ENCODE measurements around the gene DEPDC5. TPM values are rescaled to one million over a fixed set of nuclear protein-coding genes. Genes with fewer than 3 reads are reported as not detected.

The DEPDC5 gene
- total and polyA plus RNA-seq, 4 experiments from 2014 or later: 3.9 to 54.4 (median 32.0) TPM

GRCh38 chr22:31747441-31747840 is 6.4 kb upstream of the DEPDC5 start:
- H3K4me3 Mint-ChIP-seq: peak overlapping the region in 3 of 8 donors; percentile 36 to 48 (median 39)
- H3K4me1 Mint-ChIP-seq: peaks cover 33 to 60% (median 44%) of the 10 kb centered on the region in 4 donors
- ChIA-PET CTCF (ENCODE audit: partially characterized antibody) (no interaction called here), POLR2A (ENCODE audit: partially characterized antibody) (no interaction called here)
- H3K9me3 Mint-ChIP-seq: peaks cover 0 to 3% (median 0%) of the 10 kb centered on the region in 8 donors
- Histone ChIP-seq H3K27ac (ENCODE audit: low read depth, low read length) (no peak overlapping the region), H3K4me1 (ENCODE audit: insufficient read depth, low read length) (peaks cover 33% of the 10 kb centered on the region), H3K36me3 (ENCODE audit: insufficient read depth, low read length) (no peaks in the 10 kb centered on the region), H3K9me3 (ENCODE audit: control insufficient read depth in 1 of 2, low read length in 2 of 2) (no peaks in the 10 kb centered on the region), H3K27me3 (ENCODE audit: insufficient read depth, low read length) (no peaks in the 10 kb centered on the region), H3K4me3 (ENCODE audit: low read length in 2 of 2) (no peak overlapping the region)
- peak overlapping the region in 4 of 7 donors; percentile 7 to 97 (median 47) for H3K27ac Mint-ChIP-seq
- no peak for DNase-seq
- peaks cover 11 to 34% of the 10 kb centered on the region in 2 donors for H3K36me3 Mint-ChIP-seq
- intact Hi-C loops (cut with micrococcal nuclease): no loop called here
- H3K27me3 Mint-ChIP-seq: no peaks in the 10 kb centered on the region

- no peaks in the 10 kb centered on the region for H3K9me3 ChIP-seq (ENCODE audit: control insufficient read depth in 1 of 2, low read length in 2 of 2)
- DNase-seq: no peak
- Mint-ChIP-seq H3K27me3 (no peaks in the 10 kb centered on the region), H3K27ac (peak overlapping the region; percentile 39 to 97 (median 95)), H3K4me3 (peak overlapping the region; percentile 92 to 100 (median 96)), H3K9me3 (peaks cover 0 to 3% (median 0%) of the 10 kb centered on the region in 8 donors), H3K36me3 (peaks cover 7 to 28% of the 10 kb centered on the region in 2 donors), H3K4me1 (peaks cover 30 to 65% (median 46%) of the 10 kb centered on the region in 4 donors)
- ChIA-PET POLR2A (ENCODE audit: partially characterized antibody) (no interaction called here), CTCF (ENCODE audit: partially characterized antibody) (interaction anchor here (1.3 kb wide), 1 partner anchor 222 kb away, joined by 3 read pairs; no protein-coding TSS in a partner anchor)
- no peaks in the 10 kb centered on the region for H3K27me3 ChIP-seq (ENCODE audit: insufficient read depth, low read length)
- intact Hi-C loops (cut with micrococcal nuclease): loop anchor here (2.0 kb wide), 1 partner anchor 72 kb away; no protein-coding TSS in a partner anchor
- no peaks in the 10 kb centered on the region for H3K36me3 ChIP-seq (ENCODE audit: insufficient read depth, low read length)
- peak overlapping the region; percentile 85 for H3K27ac ChIP-seq (ENCODE audit: low read depth, low read length)
- H3K4me1 ChIP-seq (ENCODE audit: insufficient read depth, low read length): peaks cover 42% of the 10 kb centered on the region
- peak overlapping the region; percentile 24 to 87 for H3K4me3 ChIP-seq (ENCODE audit: low read length in 2 of 2)
Measured at GRCh38 chr22:31748490-31748889, 5.3 kb upstream of the DEPDC5 start.

GRCh38 chr22:31749636-31750364 is 4.0 kb upstream of the DEPDC5 start, which contains the start of gene PRR14L:
TSS of gene PRR14L (minus strand) at chr22:31750132. CDS start at chr22:31738860, 11,272 bp downstream.
- H3K27me3 Mint-ChIP-seq: no peaks in the 10 kb centered on the region
- no peaks in the 10 kb centered on the region for H3K27me3 ChIP-seq (ENCODE audit: insufficient read depth, low read length)
- peaks cover 33 to 70% (median 50%) of the 10 kb centered on the region in 4 donors for H3K4me1 Mint-ChIP-seq
- intact Hi-C loops (cut with micrococcal nuclease): loop anchor here (1.0 to 10.0 kb wide), 6 partner anchors 73 to 725 kb away; partner anchors contain the start of genes FBXO7, PATZ1, SFI1 and YWHAH
- DNase-seq: peak; percentile 96 to 99 (median 96)
- peak within 1 kb of the TSS; percentile 92 to 100 (median 96) for H3K4me3 Mint-ChIP-seq
- H3K36me3 ChIP-seq (ENCODE audit: insufficient read depth, low read length): no peaks in the 10 kb centered on the region
- H3K27ac Mint-ChIP-seq: peak within 1 kb of the TSS; percentile 93 to 97 (median 96)
- peaks cover 0 to 3% (median 0%) of the 10 kb centered on the region in 8 donors for H3K9me3 Mint-ChIP-seq
- peak within 1 kb of the TSS; percentile 85 for H3K27ac ChIP-seq (ENCODE audit: low read depth, low read length)
- peaks cover 48% of the 10 kb centered on the region for H3K4me1 ChIP-seq (ENCODE audit: insufficient read depth, low read length)
- H3K36me3 Mint-ChIP-seq: peaks cover 3 to 21% of the 10 kb centered on the region in 2 donors
- ChIA-PET POLR2A (ENCODE audit: partially characterized antibody) (interaction anchor here (0.7 to 1.2 kb wide), 4 partner anchors 84 to 726 kb away, joined by 3 to 4 read pairs (median 3); partner anchors contain the start of gene PISD), CTCF (ENCODE audit: partially characterized antibody) (interaction anchor here (1.4 kb wide), 1 partner anchor 85 kb away, joined by 5 read pairs; no protein-coding TSS in a partner anchor)
- no peaks in the 10 kb centered on the region for H3K9me3 ChIP-seq (ENCODE audit: control insufficient read depth in 1 of 2, low read length in 2 of 2)
- H3K4me3 ChIP-seq (ENCODE audit: low read length in 2 of 2): peak within 1 kb of the TSS; percentile 24 to 87

- peak overlapping the region; percentile 85 for H3K27ac ChIP-seq (ENCODE audit: low read depth, low read length)
- no peaks in the 10 kb centered on the region for H3K36me3 ChIP-seq (ENCODE audit: insufficient read depth, low read length)
- peak overlapping the region; percentile 20 to 87 for H3K4me3 ChIP-seq (ENCODE audit: low read length in 2 of 2)
- no peaks in the 10 kb centered on the region for H3K9me3 ChIP-seq (ENCODE audit: control insufficient read depth in 1 of 2, low read length in 2 of 2)
- Mint-ChIP-seq H3K4me1 (peaks cover 37 to 77% (median 55%) of the 10 kb centered on the region in 4 donors), H3K36me3 (peaks cover 3 to 21% of the 10 kb centered on the region in 2 donors), H3K27me3 (no peaks in the 10 kb centered on the region), H3K27ac (peak overlapping the region; percentile 93 to 97 (median 96)), H3K9me3 (peaks cover 0 to 3% (median 0%) of the 10 kb centered on the region in 8 donors), H3K4me3 (peak overlapping the region; percentile 92 to 100 (median 96))
- no peaks in the 10 kb centered on the region for H3K27me3 ChIP-seq (ENCODE audit: insufficient read depth, low read length)
- DNase-seq: no peak
- H3K4me1 ChIP-seq (ENCODE audit: insufficient read depth, low read length): peaks cover 55% of the 10 kb centered on the region
- POLR2A ChIA-PET (ENCODE audit: partially characterized antibody): interaction anchor here (0.7 to 1.2 kb wide), 3 partner anchors 89 to 725 kb away, joined by 3 read pairs; partner anchors contain the start of gene PISD
- CTCF ChIA-PET (ENCODE audit: partially characterized antibody): interaction anchor here (0.9 to 1.4 kb wide), 2 partner anchors 86 to 88 kb away, joined by 3 to 5 read pairs; partner anchors contain the start of gene PISD
- intact Hi-C loops (cut with micrococcal nuclease): loop anchor here (1.0 to 10.0 kb wide), 5 partner anchors 194 to 724 kb away; partner anchors contain the start of genes FBXO7, PATZ1, SFI1 and YWHAH
Measured at GRCh38 chr22:31750365-31751284, 3.2 kb upstream of the DEPDC5 start.

GRCh38 chr22:31752096-31752847 is 1.5 kb upstream of the DEPDC5 start:
- intact Hi-C loops (cut with micrococcal nuclease): loop anchor here (5.0 to 10.0 kb wide), 2 partner anchors 405 to 723 kb away; partner anchors contain the start of genes FBXO7 and PATZ1
- peaks cover 34 to 68% (median 51%) of the 10 kb centered on the region in 4 donors for H3K4me1 Mint-ChIP-seq
- Histone ChIP-seq H3K4me3 (ENCODE audit: low read length in 2 of 2) (no peak overlapping the region), H3K27me3 (ENCODE audit: insufficient read depth, low read length) (no peaks in the 10 kb centered on the region), H3K9me3 (ENCODE audit: control insufficient read depth in 1 of 2, low read length in 2 of 2) (no peaks in the 10 kb centered on the region), H3K36me3 (ENCODE audit: insufficient read depth, low read length) (no peaks in the 10 kb centered on the region), H3K27ac (ENCODE audit: low read depth, low read length) (no peak overlapping the region), H3K4me1 (ENCODE audit: insufficient read depth, low read length) (peaks cover 49% of the 10 kb centered on the region)
- DNase-seq: no peak
- ChIA-PET POLR2A (ENCODE audit: partially characterized antibody) (interaction anchor here (0.5 to 2.7 kb wide), 4 partner anchors 76 to 1327 kb away, joined by 3 to 27 read pairs (median 8); partner anchors contain the start of genes MTFP1 and YWHAH), CTCF (ENCODE audit: partially characterized antibody) (interaction anchor here (1.1 to 3.0 kb wide), 2 partner anchors 87 to 91 kb away, joined by 5 to 17 read pairs; partner anchors contain the start of gene PISD)
- no peaks in the 10 kb centered on the region for H3K27me3 Mint-ChIP-seq
- H3K9me3 Mint-ChIP-seq: peaks cover 0 to 3% (median 0%) of the 10 kb centered on the region in 8 donors
- H3K36me3 Mint-ChIP-seq: peaks cover 3 to 14% of the 10 kb centered on the region in 2 donors
- H3K4me3 Mint-ChIP-seq: peak overlapping the region in 6 of 8 donors; percentile 8 to 95 (median 47)
- peak overlapping the region in 5 of 7 donors; percentile 29 to 99 (median 89) for H3K27ac Mint-ChIP-seq
